ENCODE data around the gene FAM98B. TPM values are rescaled to one million over a fixed set of nuclear protein-coding genes. Genes with fewer than 3 reads are reported as not detected.

The FAM98B gene
- total RNA-seq, 1 donor from 2014 or later, result 24.4 TPM

DNA sequence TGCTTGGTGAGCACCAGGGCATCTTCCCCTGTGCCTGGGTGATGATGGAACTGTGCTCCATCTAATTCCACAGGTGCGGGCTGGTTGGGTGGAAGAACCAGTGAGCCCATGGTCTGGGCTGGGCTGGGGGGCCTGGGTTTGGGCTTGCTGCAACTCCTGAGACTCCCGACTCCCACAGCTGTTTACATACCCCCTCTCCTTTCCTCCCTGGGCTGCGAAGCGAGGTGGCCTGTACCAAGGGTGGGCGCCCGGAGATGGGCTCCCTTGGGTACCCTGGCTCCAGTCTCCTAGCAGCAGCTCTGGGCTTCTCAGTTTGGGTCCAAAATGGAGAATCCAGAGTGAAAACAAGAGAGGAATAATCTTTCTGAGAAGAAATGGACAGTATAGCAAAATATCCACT, 5.6 kb downstream of the FAM98B start:
- DNase-seq (ENCODE audit: low spot score) (no peak), ATAC-seq (no peak)
- intact Hi-C loops (cut with DNase I), result no loop called here

DNA sequence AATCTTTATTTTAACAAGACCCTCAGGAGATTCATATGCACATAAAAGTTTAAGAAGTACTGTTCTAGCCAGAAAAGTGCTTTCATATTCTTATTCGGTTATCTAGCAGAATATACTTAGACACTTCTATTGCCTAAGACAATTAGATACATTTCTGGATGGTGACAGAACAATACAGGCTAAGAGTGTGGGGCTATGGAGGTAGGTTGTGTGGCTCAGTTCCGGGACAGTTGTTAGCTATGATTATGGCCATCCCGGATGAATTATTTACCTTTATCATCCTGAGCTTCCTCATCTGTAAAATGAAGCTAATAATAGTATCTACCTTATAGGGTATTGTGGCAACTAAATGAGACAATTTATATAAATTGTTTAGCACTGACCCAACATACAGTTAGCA, 6.6 kb downstream of the FAM98B start:
- intact Hi-C loops (cut with DNase I), result no loop called here
- ATAC-seq (no peak), DNase-seq (ENCODE audit: low spot score) (no peak)

- ATAC-seq (no peak), DNase-seq (ENCODE audit: low spot score) (no peak)
Observed at GRCh38 chr15:38461066-38461833, 7.3 kb downstream of the FAM98B start.

DNA sequence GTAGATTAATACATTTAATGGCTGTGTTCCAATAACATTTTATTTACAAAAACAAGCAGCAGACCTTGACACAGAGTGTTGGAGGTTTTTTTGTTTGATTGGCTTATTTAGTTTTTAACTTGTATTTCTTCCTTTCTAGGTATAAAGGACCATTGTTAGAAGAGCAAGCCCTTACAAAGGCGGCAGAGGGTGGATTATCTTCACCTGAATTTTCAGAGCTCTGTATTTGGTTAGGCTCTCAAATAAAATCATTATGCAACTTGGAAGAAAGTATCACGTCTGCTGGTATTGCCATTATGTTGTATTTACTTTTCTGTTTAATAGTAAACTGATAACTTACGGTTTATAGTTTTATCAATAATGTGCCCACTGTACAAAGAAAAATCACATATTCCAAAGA, 10.0 kb downstream of the FAM98B start:
- intact Hi-C loops (cut with DNase I), result no loop called here

More at GRCh38 chr15:38461066-38461833, 7.3 kb downstream of the FAM98B start:
- intact Hi-C loops (cut with DNase I), result no loop called here

DNA sequence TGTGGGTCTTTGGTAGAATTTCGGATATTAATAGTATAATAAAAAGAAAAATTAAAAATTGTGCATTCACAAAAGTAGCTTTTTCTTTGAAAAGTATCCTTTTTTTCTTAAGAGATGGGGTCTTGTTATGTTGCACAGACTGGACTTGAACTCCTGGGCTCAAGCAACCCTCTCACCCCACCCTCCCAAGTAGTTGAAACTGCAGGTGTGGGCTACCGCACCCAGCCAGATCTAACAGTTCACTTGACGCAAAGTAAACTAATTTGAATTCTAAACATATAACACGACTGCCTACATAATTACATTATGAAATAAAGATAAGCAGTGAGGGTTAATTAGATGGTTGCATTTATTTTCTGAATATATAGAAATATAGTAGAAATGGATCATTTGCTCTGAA, 10.7 kb downstream of the FAM98B start:
- DNase-seq (ENCODE audit: low spot score) (no peak), ATAC-seq (no peak)
- intact Hi-C loops (cut with DNase I), result no loop called here

More for the DNA sequence above, 10.0 kb downstream of the FAM98B start:
- ATAC-seq (no peak), DNase-seq (ENCODE audit: low spot score) (no peak)

DNA sequence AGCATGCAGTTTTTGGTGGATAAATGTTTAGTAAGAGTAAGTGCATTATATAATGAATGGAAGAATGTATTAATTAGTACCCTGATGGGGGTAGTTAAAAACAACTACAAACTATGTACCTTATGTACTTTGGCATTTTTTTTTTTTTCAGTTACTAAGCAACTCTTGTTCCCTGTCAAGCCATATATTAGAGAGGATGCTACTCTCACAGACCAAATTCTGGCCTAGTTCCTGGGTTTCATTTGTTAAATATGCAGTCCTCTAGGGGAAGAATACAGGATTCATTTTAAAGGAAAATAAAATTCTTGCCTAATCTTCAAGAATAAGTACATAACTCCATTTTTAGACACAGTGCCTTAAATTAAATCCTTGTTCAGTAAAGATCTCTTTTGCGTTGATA, 16.9 kb downstream of the FAM98B start:
- intact Hi-C loops (cut with DNase I), result no loop called here
- no peak for DNase-seq (ENCODE audit: low spot score)
- ATAC-seq, result no peak

DNA sequence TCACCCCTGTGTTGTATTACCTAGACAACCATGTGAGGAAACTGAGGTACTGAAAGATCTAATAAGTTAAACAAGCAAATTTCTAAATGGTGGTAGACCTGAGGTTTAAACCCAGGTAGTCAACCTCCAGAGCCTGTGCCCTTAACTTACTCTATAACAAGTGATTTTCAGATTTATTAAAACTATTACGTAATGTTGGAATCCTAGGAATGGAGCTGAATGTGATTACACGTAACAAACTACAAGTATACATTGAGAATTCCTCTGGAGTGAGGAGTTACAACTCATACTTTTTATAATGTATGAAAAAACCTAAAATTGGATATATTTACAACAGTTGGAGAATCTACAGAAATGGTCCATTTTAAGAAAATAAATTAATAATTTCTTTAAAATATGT, 18.0 kb downstream of the FAM98B start:
- ATAC-seq, result no peak
- intact Hi-C loops (cut with DNase I), result no loop called here
- no peak for DNase-seq (ENCODE audit: low spot score)

DNA sequence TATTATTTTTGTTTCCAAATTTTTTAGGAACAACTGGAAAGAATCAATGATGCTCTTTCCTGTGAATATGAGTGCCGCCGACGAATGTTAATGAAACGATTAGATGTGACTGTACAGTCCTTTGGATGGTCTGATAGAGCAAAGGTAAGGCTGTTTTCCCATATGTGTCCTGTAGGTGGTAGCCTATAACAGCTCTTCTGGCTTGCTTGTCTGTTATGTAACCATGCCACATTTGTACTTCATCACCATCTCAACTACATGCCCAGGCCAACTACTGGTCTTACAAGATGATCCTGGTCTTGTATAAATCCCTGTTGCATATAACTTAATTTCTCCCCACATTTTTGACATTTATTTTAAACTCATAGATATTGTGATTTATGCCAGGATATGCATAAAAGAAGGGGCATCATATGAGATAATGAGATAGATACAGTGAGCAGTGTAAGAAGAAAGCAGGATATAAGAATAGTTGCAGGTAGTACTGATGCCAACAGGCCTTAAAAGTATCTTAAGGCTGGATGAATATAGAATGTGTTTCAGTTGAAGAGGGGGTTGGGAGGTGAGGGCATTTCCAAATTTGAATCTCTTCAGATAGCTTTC, 20.3 kb downstream of the FAM98B start:
- intact Hi-C loops (cut with DNase I), result no loop called here
- DNase-seq (ENCODE audit: low spot score) (no peak), ATAC-seq (peak; percentile 55)

GRCh38 chr15:38475361-38475760, 21.4 kb downstream of the FAM98B start:
- intact Hi-C loops (cut with DNase I), result no loop called here
- DNase-seq (ENCODE audit: low spot score) (no peak), ATAC-seq (no peak)

- ATAC-seq, result no peak
- DNase-seq (ENCODE audit: low spot score), result no peak
- intact Hi-C loops (cut with DNase I), result no loop called here
Observed at GRCh38 chr15:38476120-38476519, 22.2 kb downstream of the FAM98B start.

GRCh38 chr15:38477637-38478036, 23.7 kb downstream of the FAM98B start:
- DNase-seq (ENCODE audit: low spot score), result no peak
- intact Hi-C loops (cut with DNase I), result no loop called here
- ATAC-seq, result no peak

DNA sequence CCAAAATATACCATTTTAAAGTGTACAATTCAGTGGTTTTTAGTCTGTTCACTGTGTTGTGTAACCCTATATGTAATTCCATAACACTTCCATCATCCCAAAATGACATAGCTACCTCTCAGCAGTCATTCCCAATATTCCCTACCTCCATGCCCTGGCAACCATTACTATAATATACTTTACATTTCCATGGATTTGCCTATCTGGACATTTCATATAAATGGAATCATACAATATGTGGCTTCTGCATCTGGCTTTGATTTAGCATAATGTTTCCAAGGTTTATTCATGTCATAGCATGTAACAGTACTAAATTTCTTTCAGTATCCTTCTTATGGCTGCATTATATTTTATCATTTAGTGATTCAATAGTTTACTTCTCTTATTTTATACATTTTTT, 25.3 kb downstream of the FAM98B start:
- intact Hi-C loops (cut with DNase I), result no loop called here
- DNase-seq (ENCODE audit: low spot score), result no peak
- no peak for ATAC-seq

- DNase-seq (ENCODE audit: low spot score) (no peak), ATAC-seq (no peak)
- intact Hi-C loops (cut with DNase I), result no loop called here
Observed at GRCh38 chr15:38479756-38480155, 25.8 kb downstream of the FAM98B start.

- ATAC-seq, result no peak
- DNase-seq (ENCODE audit: low spot score), result no peak
- intact Hi-C loops (cut with DNase I), result no loop called here
Observed at GRCh38 chr15:38481113-38481512, 27.2 kb downstream of the FAM98B start.

DNA sequence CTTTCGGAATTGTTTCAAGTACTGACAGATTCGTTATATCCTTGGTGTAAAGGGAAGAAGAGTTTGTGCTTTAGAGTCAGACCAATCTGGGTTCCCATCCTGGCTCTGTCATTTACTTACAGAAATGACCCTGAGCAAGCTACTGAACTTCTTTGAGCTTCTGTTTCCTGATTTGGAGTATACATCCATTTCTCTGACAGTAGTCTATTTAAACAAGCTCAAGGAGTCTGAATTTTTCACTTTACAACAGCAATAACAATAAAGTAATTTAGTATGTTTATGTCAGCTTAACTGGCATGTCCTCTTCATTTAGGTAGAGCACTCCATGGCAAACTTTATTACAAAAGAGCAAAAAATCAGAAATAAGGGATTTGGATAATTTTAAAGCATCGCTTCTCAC, 27.8 kb downstream of the FAM98B start:
- DNase-seq (ENCODE audit: low spot score), result no peak
- intact Hi-C loops (cut with DNase I), result no loop called here
- no peak for ATAC-seq

- intact Hi-C loops (cut with DNase I), result no loop called here
- ATAC-seq (no peak), DNase-seq (ENCODE audit: low spot score) (no peak)
Observed at GRCh38 chr15:38482572-38482971, 28.6 kb downstream of the FAM98B start.

DNA sequence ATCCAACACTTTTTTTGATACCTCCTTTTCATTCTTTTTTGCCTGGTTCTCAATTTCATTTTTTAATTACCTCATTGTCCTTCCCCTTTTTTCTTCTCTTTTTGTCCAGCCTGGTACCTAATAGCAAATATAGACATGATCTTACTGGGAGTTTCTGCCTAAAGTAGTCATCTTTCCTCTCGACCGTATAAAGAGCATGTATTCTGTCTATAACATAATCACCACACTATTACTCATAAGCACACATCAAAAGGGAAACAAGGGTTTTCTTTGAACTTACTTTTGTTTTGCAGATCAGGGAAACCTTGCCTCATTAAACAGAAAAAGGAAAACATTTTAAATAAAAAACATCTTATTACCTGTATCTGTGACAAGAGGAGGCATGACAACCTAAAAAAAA, 33.0 kb downstream of the FAM98B start:
- ATAC-seq, result no peak
- DNase-seq (ENCODE audit: low spot score), result no peak
- intact Hi-C loops (cut with DNase I), result no loop called here

DNA sequence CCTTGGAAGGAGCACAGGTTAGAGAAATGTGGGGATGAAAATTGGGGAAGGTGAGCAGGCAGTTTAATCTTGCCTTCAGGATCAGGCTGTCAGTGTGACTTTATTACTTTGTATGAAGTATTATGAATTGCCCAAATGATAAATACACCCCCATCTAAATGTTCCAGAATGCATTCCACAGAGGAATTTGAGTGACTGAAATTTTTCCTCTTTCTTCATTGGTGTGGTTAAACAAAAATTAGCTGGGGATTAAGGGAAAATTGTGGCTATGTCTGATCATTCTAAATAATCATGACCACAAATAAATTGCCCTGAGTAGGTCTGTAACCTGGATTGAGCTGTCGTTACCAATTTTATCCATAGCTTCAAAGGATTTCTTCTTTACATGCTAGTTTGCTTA, 33.5 kb downstream of the FAM98B start:
- no peak for ATAC-seq
- intact Hi-C loops (cut with DNase I), result no loop called here

DNA sequence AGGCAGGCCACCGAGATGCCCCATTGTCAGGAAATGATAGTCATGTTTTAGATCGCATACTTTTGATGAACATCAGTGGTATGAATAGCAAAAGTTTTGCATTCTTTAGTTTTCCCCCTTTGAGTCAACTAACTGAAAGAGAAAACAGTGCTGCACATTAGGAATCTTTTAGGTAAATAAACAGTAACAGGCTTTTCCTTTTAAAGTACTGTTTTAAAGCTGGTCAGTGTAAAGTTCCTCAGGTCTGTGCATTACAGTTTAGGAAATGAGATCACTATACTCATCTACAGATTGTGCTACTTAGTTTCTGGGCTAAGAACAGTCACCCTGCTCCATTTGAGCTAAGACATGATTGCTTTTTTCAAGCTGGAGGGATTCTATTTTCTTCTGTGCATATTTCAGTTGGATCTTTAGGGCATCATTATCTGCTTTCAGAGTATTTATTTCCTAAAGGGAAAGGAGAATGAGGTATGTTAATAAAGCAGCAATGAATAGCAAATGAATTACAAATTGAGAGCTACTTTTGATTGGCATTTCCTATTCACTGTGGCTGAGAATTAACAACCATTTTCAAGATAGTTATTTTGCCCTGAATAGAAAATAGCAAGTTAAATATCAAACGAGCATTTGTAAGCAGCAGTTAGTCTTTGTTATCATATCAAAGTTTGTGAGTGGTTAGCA, 36.5 kb downstream of the FAM98B start:
- DNase-seq (ENCODE audit: low spot score), result no peak
- intact Hi-C loops (cut with DNase I), result no loop called here
- no peak for ATAC-seq

More for the DNA sequence above, 33.5 kb downstream of the FAM98B start:
- no peak for DNase-seq (ENCODE audit: low spot score)

DNA sequence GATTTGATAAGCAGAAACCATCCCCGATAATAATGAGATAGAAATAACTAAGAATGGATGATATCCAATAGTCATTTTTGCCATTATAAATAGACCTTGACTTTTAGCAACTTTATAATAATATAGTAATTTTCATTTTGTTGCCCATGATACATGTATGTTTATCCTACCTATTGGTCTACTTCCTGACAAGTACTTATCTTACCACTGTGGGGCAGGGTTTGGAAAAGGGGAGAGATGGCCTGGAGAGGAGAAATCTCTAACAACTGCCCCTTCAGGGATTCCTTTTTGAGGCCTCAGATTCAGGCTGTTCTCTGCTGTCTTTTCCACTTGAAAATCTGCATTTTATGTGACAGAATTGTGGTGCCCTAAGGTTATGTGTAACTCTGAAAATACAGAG, 42.2 kb downstream of the FAM98B start:
- intact Hi-C loops (cut with DNase I), result no loop called here
- no peak for ATAC-seq

More for the DNA sequence above, 42.2 kb downstream of the FAM98B start:
- no peak for DNase-seq (ENCODE audit: low spot score)

Data from sciatic nerve (tissue), 2 donors.